Activated CD4-positive, alpha-beta T cell treated with anti-CD3 and anti-CD28 coated beads, Interleukin-2, Interleukin-4, amounts not matched to agents 100 ng/mL and 50 ng/mL, durations not matched to agents 16 hours and 8 hours (primary cell): ENCODE data around the gene SDR42E2.
"Not testable (repeated sequence)": the region's sequence is repeated elsewhere in the genome, so short reads cannot be mapped to it uniquely, and the experiment has no call there.

Experiments
- DNase-seq: peaks from one replicate; pipeline ENCODE4 v3.0.0-alpha.2; 2020; ENCODE audit warnings: low spot score

SDR42E2 gene

GRCh38 chr16:22213801-22214200, 51.5 kb downstream of the SDR42E2 start:
- no peak for DNase-seq

GRCh38 chr16:22214402-22214801, 52.1 kb downstream of the SDR42E2 start:
- DNase-seq: no peak

GRCh38 chr16:22214889-22215288, 52.6 kb downstream of the SDR42E2 start:
- DNase-seq: no peak

GRCh38 chr16:22216191-22216831, 54.0 kb downstream of the SDR42E2 start:
- DNase-seq: no peak

GRCh38 chr16:22216832-22217225, 54.5 kb downstream of the SDR42E2 start:
- not testable (repeated sequence) for DNase-seq

- DNase-seq: no peak
Measured at GRCh38 chr16:22217890-22218730, 55.8 kb downstream of the SDR42E2 start.

GRCh38 chr16:22219389-22220068, 57.2 kb downstream of the SDR42E2 start:
- no peak for DNase-seq

GRCh38 chr16:22220069-22220440, 57.7 kb downstream of the SDR42E2 start:
- DNase-seq: no peak

- DNase-seq: no peak
Measured at GRCh38 chr16:22220714-22221113, 58.4 kb downstream of the SDR42E2 start.

- DNase-seq: no peak
Measured at GRCh38 chr16:22222006-22222405, 59.7 kb downstream of the SDR42E2 start.

- no peak for DNase-seq
Measured at GRCh38 chr16:22222998-22223397, 60.7 kb downstream of the SDR42E2 start.

- no peak for DNase-seq
Measured at GRCh38 chr16:22225060-22225459, 62.8 kb downstream of the SDR42E2 start.

- DNase-seq: no peak
Measured at GRCh38 chr16:22229889-22230288, 67.6 kb downstream of the SDR42E2 start.

GRCh38 chr16:22232277-22233036, 70.2 kb downstream of the SDR42E2 start:
- peak; percentile 81 for DNase-seq

GRCh38 chr16:22233037-22233372, 70.7 kb downstream of the SDR42E2 start:
- no peak for DNase-seq

GRCh38 chr16:22235839-22236745, 73.8 kb downstream of the SDR42E2 start:
- DNase-seq: no peak

GRCh38 chr16:22239131-22239805, 77.0 kb downstream of the SDR42E2 start:
- DNase-seq: no peak

- DNase-seq: no peak
Measured at GRCh38 chr16:22240023-22240710, 77.9 kb downstream of the SDR42E2 start.
